Globus pallidus (tissue), 1 donor: Measurements from ENCODE around the gene REV1.
A peak's percentile ranks its signal among the peaks of the same experiment; 100 is the strongest.
"Not testable (repeated sequence)": the region's sequence is repeated elsewhere in the genome, so short reads cannot be mapped to it uniquely, and the experiment has no call there.

Experiments used
- DNase-seq: peaks from one replicate; pipeline ENCODE4 v3.0.0-alpha.2; 2015; ENCODE audit warnings: low spot score

REV1 gene

GRCh38 chr2:99401841-99402240, 88.0 kb downstream of the REV1 start:
- no peak for DNase-seq

GRCh38 chr2:99399795-99400194, 90.0 kb downstream of the REV1 start:
- DNase-seq: no peak

DNA sequence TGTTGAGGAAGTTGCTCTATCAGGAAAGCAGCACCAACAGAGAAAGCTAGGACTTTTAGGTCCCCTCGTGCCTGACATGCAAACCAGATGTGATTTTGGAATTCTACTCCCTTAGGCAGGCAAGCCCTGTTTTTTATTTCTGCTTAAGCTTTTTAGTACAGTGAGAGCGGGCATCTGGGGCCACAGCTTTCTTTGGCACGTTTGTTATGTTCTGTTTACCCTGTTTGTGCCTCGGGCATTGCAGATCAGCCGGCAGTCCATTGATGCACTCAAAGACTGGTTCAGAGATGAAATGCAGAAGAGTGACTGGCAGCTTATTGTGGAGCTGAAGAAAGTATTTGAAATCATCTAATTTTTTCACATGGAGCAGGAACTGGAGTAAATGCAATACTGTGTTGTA, 90.8 kb downstream of the REV1 start:
- peak; percentile 40 for DNase-seq

DNA sequence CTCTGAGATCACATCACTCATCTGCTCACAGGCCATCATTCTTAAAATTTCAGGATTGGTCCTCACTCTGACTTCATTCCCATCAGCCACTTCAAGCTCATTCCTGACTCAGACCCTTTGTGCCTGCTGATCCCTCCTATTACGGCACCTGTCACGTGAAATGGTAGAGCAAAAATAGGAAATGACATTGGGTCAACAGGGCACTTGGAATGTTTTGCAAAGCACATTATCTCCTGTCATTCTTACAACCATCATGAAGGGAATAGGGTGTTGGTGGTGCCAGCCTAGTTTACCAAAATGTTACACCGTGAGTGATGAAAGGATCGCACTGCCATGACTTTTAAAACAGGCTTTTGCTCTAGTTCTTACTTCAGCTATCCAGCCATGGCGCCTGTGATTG, 91.5 kb downstream of the REV1 start:
- no peak for DNase-seq

- peak; percentile 75 for DNase-seq
Observed at GRCh38 chr2:99397266-99397920, 92.4 kb downstream of the REV1 start.

GRCh38 chr2:99395589-99396130, 94.2 kb downstream of the REV1 start:
- no peak for DNase-seq

DNA sequence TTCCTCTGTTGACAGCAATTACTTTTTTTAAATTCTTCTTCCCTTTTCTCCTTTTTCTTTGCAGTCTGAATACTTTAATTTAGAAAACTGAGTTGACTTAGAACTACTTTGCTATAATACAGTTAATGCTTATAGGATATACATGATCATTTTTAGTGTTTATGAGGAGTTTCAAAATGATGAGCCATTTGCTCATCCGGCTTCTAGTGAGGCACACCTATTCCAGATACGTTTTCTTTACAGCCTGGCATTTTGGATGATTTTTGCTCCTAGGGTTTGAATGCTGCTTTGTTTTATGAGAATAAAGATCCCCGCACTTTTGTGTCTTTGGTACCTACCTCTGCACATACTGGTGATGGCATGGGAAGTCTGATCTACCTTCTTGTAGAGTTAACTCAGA, 99.9 kb downstream of the REV1 start:
- no peak for DNase-seq

GRCh38 chr2:99389371-99389770, 100.4 kb downstream of the REV1 start:
- DNase-seq: no peak

DNA sequence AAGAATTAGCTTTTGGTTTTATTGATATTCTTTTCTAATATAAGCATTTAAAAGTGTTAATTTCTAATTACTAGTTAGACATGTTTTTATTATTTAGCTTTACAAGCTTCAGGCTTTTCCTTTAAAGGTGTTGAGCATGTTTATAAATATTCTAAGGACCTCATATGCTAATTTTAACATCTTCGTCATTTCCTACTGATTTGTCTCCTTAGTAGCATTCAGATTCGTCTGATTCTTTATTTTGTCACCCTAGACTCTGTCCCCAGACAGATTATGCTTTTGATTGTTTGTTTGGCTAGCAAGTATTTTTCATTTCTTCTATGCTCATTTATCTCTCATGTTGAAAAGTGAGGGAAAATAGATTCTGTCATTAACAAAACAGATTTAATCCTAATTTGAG, 100.9 kb downstream of the REV1 start:
- DNase-seq: no peak

GRCh38 chr2:99386011-99386410, 103.8 kb downstream of the REV1 start:
- no peak for DNase-seq

GRCh38 chr2:99382143-99382542, 107.7 kb downstream of the REV1 start:
- DNase-seq: no peak

DNA sequence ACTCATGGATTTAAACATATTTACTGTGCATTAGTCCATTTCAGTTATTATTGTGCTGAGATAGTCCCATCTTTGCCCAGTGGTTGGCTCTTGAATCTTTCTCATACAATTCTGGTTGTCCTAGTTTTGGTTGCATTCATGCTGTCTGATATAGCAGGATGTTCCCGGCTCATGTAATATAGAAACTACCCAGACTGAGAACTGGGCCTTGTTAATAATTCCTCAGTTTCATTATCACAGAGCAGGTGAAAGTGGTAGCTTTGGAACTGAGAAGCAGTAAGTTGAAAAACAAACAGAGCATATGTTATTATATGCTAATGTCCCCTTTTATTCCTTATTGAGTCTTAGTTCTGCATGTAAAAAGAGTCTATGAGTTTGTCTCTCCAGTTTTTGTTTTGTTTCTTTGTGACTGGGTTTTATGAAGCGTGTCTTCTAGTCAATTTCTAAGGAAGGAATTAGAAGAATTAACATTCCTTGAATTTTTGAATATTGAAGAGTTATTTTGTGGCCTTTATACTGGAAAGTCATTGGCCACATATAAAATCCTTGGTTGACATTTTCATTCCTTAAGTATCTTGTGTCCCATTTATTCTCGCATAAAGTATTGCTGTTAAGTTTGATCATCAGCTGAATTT, 109.3 kb downstream of the REV1 start:
- no peak for DNase-seq

DNA sequence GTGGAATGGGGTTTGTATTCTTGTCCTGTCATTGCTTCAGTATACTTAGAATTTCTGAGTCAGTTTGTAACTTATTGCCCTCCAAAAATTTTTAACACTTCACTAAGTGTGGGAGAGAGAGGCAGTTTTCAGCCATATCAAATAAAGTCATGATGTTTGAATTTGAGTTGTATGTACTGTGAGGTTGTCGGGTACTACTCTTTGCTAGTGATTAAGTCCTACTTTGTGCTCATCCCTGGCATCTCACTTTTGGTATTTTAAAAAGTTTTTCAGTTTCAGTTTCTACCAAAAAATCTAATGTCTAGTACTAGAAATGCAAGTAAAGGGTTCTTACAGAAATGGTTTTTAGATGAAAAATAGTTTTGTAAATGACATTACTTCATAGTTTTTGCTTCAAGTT, 111.9 kb downstream of the REV1 start:
- no peak for DNase-seq

- DNase-seq: no peak
Observed at GRCh38 chr2:99376254-99376864, 113.5 kb downstream of the REV1 start.

DNA sequence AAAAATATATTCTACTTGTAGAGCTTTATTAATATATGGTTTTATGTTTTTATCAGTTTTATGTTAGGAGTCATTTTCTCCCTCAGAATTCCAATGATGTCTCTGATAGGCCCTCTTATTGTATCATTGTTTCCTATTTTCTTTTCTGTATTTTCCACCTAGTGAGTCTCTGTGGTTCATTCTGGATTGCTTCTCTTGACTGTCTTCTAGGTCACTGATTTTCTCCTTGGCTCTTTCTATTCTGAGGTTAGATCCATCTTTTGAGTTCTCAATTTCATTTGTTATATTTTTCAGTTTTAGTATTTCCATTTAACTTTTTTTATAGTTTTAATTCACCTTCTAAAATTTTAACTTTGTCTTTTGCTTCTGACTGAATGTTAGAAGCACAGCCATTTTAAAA, 115.1 kb downstream of the REV1 start:
- DNase-seq: no peak

- DNase-seq: no peak
Observed at GRCh38 chr2:99373144-99373543, 116.7 kb downstream of the REV1 start.

GRCh38 chr2:99368854-99369253, 121.0 kb downstream of the REV1 start:
- not testable (repeated sequence) for DNase-seq

DNA sequence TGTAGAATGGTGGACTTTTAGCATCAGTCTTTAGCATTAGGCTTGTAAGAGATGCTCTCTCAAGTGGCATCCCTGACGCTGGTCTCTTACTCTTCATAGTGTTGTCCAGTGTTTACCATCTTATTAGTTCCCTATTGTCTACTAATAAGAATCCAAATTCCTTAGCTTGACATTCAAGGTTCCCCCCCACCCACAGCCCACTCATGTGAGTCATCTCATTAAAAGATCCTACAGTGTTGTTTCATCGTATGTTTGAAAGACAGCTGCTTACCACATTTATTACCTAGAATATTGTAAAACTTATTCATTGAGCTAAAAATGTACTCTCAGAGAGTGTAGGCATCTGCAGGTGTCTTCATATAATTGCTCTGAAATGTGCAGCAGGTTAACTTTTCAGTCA, 124.2 kb downstream of the REV1 start:
- DNase-seq: no peak

- no peak for DNase-seq
Observed at GRCh38 chr2:99356853-99357252, 133.0 kb downstream of the REV1 start.

DNA sequence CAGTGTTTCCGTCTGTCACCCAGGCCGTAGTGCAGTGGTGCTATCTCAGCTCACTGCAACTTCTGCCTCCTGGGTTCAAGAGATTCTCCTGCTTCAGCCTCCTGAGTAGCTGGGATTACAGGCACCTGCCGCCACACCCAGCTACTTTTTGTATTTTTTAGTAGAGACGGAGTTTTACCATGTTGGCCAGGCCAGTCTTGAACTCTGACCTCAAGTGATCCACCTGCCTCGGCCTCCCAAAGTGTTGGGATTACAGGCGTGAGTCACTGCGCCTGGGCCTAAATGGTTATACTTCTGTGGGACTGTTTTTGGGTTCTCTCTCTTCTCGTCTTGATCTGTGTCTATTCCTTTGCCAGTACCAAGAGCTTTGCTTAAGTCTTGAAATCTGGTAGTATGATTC, 135.0 kb downstream of the REV1 start:
- not testable (repeated sequence) for DNase-seq

- no peak for DNase-seq
Observed at GRCh38 chr2:99354070-99354469, 135.7 kb downstream of the REV1 start.
